ENCODE results near the gene MSI2.

- TF ChIP-seq CTCF (IDR thresholded peaks at IDR 0.05), result no peak
- TF ChIP-seq EZH2 (IDR thresholded peaks at IDR 0.05; ENCODE audit: borderline replicate concordance, insufficient read depth, low read depth, low read length, poor library complexity, severe bottlenecking), result no peak
Measured at GRCh38 chr17:57332501-57332900, 76.2 kb downstream of the MSI2 start.

All from B cell (primary cell).